CD14-positive monocyte (primary cell): ENCODE data around the gene CCNI2. TPM values are rescaled to one million over a fixed set of nuclear protein-coding genes. Genes with fewer than 3 reads are reported as not detected.

Source experiments
- DNase-seq, 3 donors: peaks; one replicate each; pipeline ENCODE4 v3.0.0-alpha.2; 2011 to 2022
- H2AFZ ChIP-seq: 2 replicates; pipeline ENCODE4 v1.6.0; 2012; ENCODE audit warnings: mild to moderate bottlenecking, low read depth, low read length, inconsistent platforms; ENCODE audit not compliant: insufficient read depth, poor library complexity, severe bottlenecking
- H3K27ac ChIP-seq, 2 donors: 1 replicate in 1 of 2; 2 replicates in 1 of 2; pipeline ENCODE4 v1.5.1; 2012 to 2013; ENCODE audit warnings: low read length in 2 of 2, control low read depth in 1 of 2, inconsistent platforms in 1 of 2, low read depth in 1 of 2, mild to moderate bottlenecking in 1 of 2
- H3K27me3 ChIP-seq, 2 donors: one replicate each; pipeline versions ENCODE4 v1.6.0 to v1.6.1; 2011 to 2013; ENCODE audit warnings: low read length in 2 of 2; ENCODE audit not compliant: control insufficient read depth in 2 of 2, insufficient read depth in 2 of 2
- H3K36me3 ChIP-seq, 2 donors: replicated peaks in 1 of 2; 1 replicate in 1 of 2; 2 replicates in 1 of 2; pipeline versions ENCODE4 v1.5.1 to v1.6.1; 2012 to 2013; ENCODE audit warnings: low read length in 2 of 2, control low read depth in 1 of 2, inconsistent platforms in 1 of 2, mild to moderate bottlenecking in 1 of 2; ENCODE audit not compliant: insufficient read depth in 2 of 2, control insufficient read depth in 1 of 2
- H3K4me1 ChIP-seq, 2 donors: 1 replicate in 1 of 2; 2 replicates in 1 of 2; pipeline versions ENCODE4 v1.5.1 to v1.6.1; 2012 to 2013; ENCODE audit warnings: low read length in 2 of 2, control low read depth in 1 of 2, inconsistent platforms in 1 of 2, mild to moderate bottlenecking in 1 of 2, moderate library complexity in 1 of 2; ENCODE audit not compliant: insufficient read depth in 2 of 2, control insufficient read depth in 1 of 2
- H3K4me2 ChIP-seq: replicated peaks from 2 replicates; pipeline ENCODE3; 2012; ENCODE audit warnings: low read length, moderate library complexity, mild to moderate bottlenecking; ENCODE audit not compliant: poor library complexity, severe bottlenecking; ENCODE audit errors: extremely low read depth
- H3K4me3 ChIP-seq, 3 experiments: fragments of 200-600 bp in 1 of 3; sonication (generic) in 1 of 3; replicated peaks in 1 of 3; 1 replicate in 2 of 3; 2 replicates in 1 of 3; pipeline ENCODE4 v1.5.1; 2011 to 2013; ENCODE audit warnings: low read length in 3 of 3, mild to moderate bottlenecking in 3 of 3, control low read depth in 2 of 3, low read depth in 2 of 3, inconsistent platforms in 1 of 3, moderate library complexity in 1 of 3
- H3K79me2 ChIP-seq: 2 replicates; pipeline ENCODE4 v1.6.0; 2012; ENCODE audit warnings: mild to moderate bottlenecking, control low read depth, inconsistent platforms, low read length, moderate library complexity; ENCODE audit not compliant: insufficient read depth
- H3K9ac ChIP-seq: 2 replicates; pipeline ENCODE4 v1.6.0; 2017; ENCODE audit warnings: low read length, mild to moderate bottlenecking; ENCODE audit not compliant: insufficient read depth, poor library complexity, severe bottlenecking
- H3K9me3 ChIP-seq, 2 donors: replicated peaks in 1 of 2; 1 replicate in 1 of 2; 2 replicates in 1 of 2; pipeline versions ENCODE4 v1.5.1 to v1.6.1; 2012 to 2013; ENCODE audit warnings: low read length in 2 of 2, control low read depth in 1 of 2; ENCODE audit not compliant: control insufficient read depth in 1 of 2, insufficient read depth in 1 of 2
- H4K20me1 ChIP-seq: 2 replicates; pipeline ENCODE4 v1.6.0; 2012; ENCODE audit warnings: mild to moderate bottlenecking, low read length, control low read depth, moderate library complexity; ENCODE audit not compliant: insufficient read depth
- H3K27ac Mint-ChIP-seq, 7 donors: one replicate each; pipeline ENCODE4 v1.8.0; 2020; ENCODE audit warnings: mild to moderate bottlenecking in 7 of 7, mixed read lengths in 7 of 7, moderate library complexity in 6 of 7, inconsistent platforms in 2 of 7
- H3K27me3 Mint-ChIP-seq, 3 donors: one replicate each; pipeline ENCODE4 v1.8.0; 2021 to 2022; ENCODE audit warnings: low read depth in 3 of 3, mild to moderate bottlenecking in 3 of 3, mixed read lengths in 3 of 3, moderate library complexity in 3 of 3, inconsistent platforms in 1 of 3
- H3K36me3 Mint-ChIP-seq, 2 donors: one replicate each; pipeline ENCODE4 v1.8.0; 2020; ENCODE audit warnings: mixed read lengths in 2 of 2, inconsistent platforms in 1 of 2, mild to moderate bottlenecking in 1 of 2
- H3K4me1 Mint-ChIP-seq: one replicate; pipeline ENCODE4 v1.8.0; 2020; ENCODE audit warnings: mild to moderate bottlenecking, mixed read lengths
- H3K4me3 Mint-ChIP-seq, 2 donors: one replicate each; pipeline ENCODE4 v1.8.0; 2020; ENCODE audit warnings: mild to moderate bottlenecking in 2 of 2, mixed read lengths in 2 of 2, moderate library complexity in 1 of 2
- H3K9me3 Mint-ChIP-seq, 7 donors: one replicate each; pipeline ENCODE4 v1.8.0; 2020 to 2022; ENCODE audit warnings: mixed read lengths in 7 of 7, mild to moderate bottlenecking in 6 of 7, moderate library complexity in 6 of 7, inconsistent platforms in 2 of 7
- WGBS: methylation state at CpG from one replicate; pipeline ENCODE4 v1.1.5; 2013; ENCODE audit warnings: missing lambda C conversion rate; ENCODE audit not compliant: insufficient coverage; 5-methylcytosine and 5-hydroxymethylcytosine counted together
- intact Hi-C, 2 donors: fragments of 100-400 bp; cut with micrococcal nuclease; formaldehyde crosslinking; loops; one replicate each; pipeline versions ENCODE4 v1.15.0 to v1.15.1; 2023
- polyA plus RNA-seq, 3 donors: library from polyadenylated mRNA; depleted of rRNA in 1 of 3; unstranded in 2 of 3; stranded (reverse) in 1 of 3; fragments of 300-500 nt in 2 of 3; fragments of >200 nt in 1 of 3; fragmentation: Illumina TruSeq in 2 of 3; gene quantifications; 1 replicate in 2 of 3; 2 replicates in 1 of 3; pipeline ENCODE4 v1.2.3, GENCODE V29; 2012 to 2021
- TF ChIP-seq, protein P1 (sequence below): fragments of 200-600 bp; IDR thresholded peaks from one replicate; pipeline ENCODE4 v1.8.0; 2022; ENCODE audit warnings: antibody characterized with exemption, mild to moderate bottlenecking

Gene CCNI2
- polyA plus RNA-seq, 3 donors = 0.72 TPM; not detected in 2

- no peaks in the 10 kb centered on the region for H3K27me3 ChIP-seq
- H3K9ac ChIP-seq = no peak overlapping the region
- H3K36me3 ChIP-seq = no peaks in the 10 kb centered on the region
- DNase-seq = no peak
- H3K4me3 ChIP-seq = no peak overlapping the region
- H3K4me3 Mint-ChIP-seq = no peak overlapping the region
- intact Hi-C loops = no loop called here
- no peak overlapping the region for H2AFZ ChIP-seq
- no peak overlapping the region for H3K27ac ChIP-seq
- H3K79me2 ChIP-seq = no peaks in the 10 kb centered on the region
- no peaks in the 10 kb centered on the region for H4K20me1 ChIP-seq
- no peak overlapping the region for H3K4me2 ChIP-seq
- H3K36me3 Mint-ChIP-seq = peaks cover 0 to 3% of the 10 kb centered on the region in 2 donors
- WGBS = 75% methylated on average over 1 of the region's 2 CpGs
- TF ChIP-seq, protein P1, sequence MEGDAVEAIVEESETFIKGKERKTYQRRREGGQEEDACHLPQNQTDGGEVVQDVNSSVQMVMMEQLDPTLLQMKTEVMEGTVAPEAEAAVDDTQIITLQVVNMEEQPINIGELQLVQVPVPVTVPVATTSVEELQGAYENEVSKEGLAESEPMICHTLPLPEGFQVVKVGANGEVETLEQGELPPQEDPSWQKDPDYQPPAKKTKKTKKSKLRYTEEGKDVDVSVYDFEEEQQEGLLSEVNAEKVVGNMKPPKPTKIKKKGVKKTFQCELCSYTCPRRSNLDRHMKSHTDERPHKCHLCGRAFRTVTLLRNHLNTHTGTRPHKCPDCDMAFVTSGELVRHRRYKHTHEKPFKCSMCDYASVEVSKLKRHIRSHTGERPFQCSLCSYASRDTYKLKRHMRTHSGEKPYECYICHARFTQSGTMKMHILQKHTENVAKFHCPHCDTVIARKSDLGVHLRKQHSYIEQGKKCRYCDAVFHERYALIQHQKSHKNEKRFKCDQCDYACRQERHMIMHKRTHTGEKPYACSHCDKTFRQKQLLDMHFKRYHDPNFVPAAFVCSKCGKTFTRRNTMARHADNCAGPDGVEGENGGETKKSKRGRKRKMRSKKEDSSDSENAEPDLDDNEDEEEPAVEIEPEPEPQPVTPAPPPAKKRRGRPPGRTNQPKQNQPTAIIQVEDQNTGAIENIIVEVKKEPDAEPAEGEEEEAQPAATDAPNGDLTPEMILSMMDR = no peak
- no peaks in the 10 kb centered on the region for H3K9me3 Mint-ChIP-seq
- H3K9me3 ChIP-seq = no peaks in the 10 kb centered on the region
- H3K27me3 Mint-ChIP-seq = peaks cover 3 to 7% (median 7%) of the 10 kb centered on the region in 3 donors
- H3K4me1 ChIP-seq = peaks cover 15% of the 10 kb centered on the region in 2 donors
- H3K4me1 Mint-ChIP-seq = peaks cover 30% of the 10 kb centered on the region
- H3K27ac Mint-ChIP-seq = no peak overlapping the region
Measured at GRCh38 chr5:132767150-132767549, 19.9 kb downstream of the CCNI2 start.

DNA sequence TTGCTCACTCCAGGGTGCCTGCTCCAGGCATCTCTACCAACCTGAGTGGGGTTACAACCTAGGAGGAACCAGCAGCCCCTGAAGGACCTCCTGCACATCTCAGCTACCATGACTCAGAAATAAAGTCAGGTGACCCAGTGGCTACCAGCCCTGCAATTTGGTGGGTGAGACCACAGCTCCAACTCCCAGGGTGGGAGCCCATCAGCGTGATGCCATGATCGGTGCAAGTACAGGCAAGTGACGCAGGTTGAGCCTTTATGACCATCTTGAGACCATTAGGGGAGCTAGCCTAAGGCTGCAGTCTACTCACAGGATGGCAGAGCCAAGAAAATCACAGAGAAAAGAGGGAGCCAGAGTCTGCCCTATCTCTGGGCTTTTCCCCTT, 21.3 kb downstream of the CCNI2 start:
- Histone ChIP-seq H4K20me1 (no peaks in the 10 kb centered on the region), H3K9me3 (no peaks in the 10 kb centered on the region), H3K9ac (no peak overlapping the region), H3K36me3 (no peaks in the 10 kb centered on the region), H2AFZ (no peak overlapping the region), H3K4me2 (no peak overlapping the region), H3K4me1 (peaks cover 5 to 6% of the 10 kb centered on the region in 2 donors), H3K27me3 (no peaks in the 10 kb centered on the region), H3K79me2 (no peaks in the 10 kb centered on the region), H3K4me3 (no peak overlapping the region), H3K27ac (no peak overlapping the region)
- Mint-ChIP-seq H3K4me3 (no peak overlapping the region), H3K4me1 (peaks cover 21% of the 10 kb centered on the region), H3K36me3 (peaks cover 0 to 3% of the 10 kb centered on the region in 2 donors), H3K9me3 (no peaks in the 10 kb centered on the region), H3K27ac (no peak overlapping the region), H3K27me3 (peaks cover 6 to 18% (median 12%) of the 10 kb centered on the region in 3 donors)
- WGBS = 93% methylated on average over 3 of the region's 3 CpGs
- TF ChIP-seq, protein P1 = no peak
- no peak for DNase-seq
- intact Hi-C loops = no loop called here
